Fibroblast of skin of left quadriceps (primary cell): Measurements from ENCODE around the gene NOD2.

Source experiments
- DNase-seq, 2 experiments: peaks; one replicate each; pipeline ENCODE4 v3.0.0-alpha.2; 2013; ENCODE audit warnings: low read depth in 2 of 2

NOD2 gene

DNA sequence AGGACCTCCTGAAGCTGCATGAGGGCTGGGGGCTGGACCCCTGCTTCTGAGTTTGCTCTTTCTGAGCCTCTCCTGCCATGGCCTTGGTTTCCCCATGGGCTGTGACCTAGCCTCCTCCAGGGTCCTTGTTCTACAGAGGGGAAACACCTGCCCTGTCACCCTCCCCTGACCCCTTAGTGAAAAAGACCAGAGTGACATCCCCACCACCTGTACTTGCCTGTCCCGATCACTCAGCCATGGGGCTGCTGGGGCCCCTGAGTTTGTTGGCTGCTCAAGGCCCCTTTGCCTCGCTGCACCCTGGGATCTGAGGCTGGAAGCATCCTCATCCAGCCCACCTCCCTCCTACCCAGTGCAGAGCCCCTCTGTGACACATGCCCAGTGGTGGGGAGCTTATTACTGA lies 800 bp downstream of the NOD2 start:
- no peak for DNase-seq

DNA sequence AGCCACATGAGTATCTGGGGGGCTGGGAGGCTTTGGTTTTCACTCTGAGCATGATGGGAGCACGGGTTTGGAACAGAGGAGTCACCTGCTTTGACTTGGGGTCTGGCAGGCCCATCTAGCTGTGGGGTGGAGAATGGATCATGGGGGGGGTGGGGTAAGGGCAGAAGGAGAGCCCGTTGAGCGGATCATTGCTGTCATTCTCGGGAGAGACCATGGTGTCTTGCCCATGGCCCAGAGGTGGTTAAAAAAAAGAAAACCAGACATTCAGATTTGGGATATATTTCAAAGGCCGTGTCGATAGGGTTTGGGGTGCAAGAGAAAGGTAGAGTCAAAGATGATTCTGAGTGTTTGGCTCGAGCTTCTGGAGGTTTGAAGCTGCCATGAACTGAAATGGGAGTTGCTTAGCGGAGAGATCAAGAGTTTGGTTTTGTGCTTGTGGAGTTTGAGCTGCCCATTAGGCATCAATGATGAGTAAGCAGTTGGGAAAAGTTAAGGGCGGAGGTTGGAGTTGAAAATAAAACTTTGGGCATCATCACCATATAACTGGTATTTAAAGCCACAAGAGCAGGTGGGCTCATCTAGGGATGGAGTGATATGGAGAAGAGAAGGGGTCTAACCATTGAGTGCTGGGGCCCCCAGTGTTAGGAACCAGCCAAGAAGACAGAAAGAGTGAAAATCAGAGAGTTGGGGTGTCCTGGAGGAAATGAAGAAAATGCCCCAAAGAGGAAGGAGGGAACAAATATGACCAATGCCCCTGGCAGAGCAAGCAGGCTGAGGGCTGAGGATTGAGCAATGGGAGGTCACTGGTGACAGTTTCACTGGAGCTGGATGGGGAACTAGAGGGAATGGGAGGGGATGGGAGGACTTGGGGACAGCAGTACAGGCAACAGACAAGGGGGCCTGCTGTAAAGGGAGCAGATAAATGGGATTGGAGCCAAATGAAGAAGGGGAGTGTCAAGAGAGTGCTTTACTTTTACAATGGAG lies 1.9 kb downstream of the NOD2 start:
- no peak for DNase-seq

DNA sequence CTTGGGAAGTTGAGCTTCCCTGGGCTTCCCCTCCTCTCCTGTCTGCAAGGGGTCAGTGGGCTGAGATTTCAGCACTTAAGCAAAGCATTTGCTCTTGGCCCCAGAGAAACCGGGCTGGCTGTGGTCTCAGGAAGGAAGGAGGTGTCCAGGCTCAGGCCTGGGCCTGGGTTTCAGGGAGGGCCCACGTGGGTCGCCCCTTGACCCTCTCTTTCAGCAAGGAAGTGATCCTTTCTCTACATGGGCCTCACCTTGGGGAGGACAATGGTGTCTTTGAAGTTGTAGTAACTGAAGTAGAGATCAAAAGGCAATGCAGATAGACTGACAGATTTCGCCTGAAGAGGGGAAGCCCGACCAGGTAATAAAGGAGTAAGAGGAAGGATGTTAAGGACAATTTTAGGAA lies 2.7 kb downstream of the NOD2 start:
- no peak for DNase-seq

DNA sequence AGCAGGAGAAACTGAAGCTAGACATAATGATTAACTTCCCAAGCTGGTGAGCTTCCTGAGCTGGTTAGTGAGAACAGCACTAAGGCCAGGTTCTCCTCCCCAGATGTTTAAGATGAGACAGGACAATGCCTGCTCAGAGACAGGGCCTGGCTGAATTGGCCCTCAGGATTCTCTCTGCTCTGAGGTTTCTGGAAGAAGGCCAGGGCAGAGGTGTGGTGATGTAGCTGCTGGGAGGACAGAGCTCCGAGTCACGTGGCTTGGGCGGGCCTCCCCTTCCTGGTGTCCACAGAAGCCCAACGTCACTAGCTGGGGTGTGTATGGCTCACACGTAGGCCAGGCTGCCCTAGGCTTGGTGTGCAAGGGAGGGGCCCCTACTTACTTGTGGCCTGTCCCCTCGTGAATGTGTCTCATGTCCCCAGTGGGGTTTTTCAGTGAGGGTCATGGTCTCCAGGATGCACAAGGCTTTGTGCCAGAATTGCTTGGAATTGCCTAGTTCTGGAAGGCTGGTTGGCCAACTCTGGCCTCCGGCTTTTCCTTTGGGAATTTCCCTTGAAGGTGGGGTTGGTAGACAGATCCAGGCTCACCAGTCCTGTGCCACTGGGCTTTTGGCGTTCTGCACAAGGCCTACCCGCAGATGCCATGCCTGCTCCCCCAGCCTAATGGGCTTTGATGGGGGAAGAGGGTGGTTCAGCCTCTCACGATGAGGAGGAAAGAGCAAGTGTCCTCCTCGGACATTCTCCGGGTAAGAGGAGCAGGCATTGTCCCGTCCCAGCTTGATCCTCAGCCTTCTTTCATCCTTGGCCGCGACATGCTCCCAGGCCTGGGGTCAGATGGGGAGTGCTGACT lies 3.4 kb downstream of the NOD2 start:
- DNase-seq = no peak

DNA sequence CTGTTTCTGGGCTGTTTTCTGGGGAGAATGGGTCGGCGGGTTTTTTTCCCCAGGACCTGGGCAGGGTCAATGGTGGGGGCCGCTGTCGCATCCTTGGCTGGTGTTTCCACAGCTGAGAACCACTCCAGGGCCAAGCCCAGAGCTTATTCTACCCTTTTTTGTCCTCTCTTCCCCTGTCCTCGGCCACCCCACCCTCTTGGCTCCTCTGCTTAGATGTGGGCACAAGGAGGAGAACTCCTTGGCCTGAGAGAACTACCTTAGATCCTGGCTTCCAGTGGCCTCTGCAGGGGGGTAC lies 4.0 kb downstream of the NOD2 start:
- DNase-seq = no peak

DNA sequence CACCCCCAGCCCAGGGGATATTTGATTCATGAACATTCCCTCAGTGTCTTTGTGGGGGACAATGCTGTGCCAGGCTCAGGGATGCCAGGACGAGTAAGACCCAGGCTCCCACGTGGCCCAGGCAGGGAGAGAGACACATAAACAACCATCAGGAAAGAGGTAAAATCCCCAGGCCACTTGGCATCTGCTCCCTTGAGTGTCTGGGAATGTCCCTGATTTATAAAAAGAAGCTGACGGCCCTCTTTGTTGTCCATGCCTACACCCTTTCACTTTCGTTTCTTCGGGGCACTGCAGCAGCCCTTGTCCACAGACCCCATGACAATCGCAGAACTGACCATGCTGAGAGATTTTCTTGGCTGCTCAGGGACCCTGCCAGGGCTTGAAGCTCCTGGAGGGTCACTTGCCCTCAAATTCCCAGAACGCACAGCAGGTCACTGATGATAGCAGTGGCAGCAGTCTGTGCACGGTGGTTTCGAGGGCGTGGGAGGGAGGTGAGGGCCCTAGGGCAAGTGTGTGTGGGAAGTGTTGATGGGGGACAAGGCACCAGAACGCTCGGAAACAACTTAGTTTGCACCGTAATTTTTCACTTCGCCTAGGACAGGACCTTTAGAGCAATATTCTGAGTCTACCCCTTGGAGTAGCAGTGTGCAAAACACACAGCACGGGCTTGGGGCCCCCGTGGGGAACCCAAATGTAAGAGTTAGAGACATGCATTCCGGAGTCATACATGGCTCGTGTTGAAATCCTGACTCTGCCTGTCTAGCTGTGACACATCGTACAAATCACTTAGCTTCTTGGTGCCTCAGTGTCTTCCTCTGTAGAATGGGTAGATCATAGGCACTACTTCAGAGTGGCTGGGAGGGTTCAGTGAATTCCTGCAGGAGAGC lies 4.7 kb downstream of the NOD2 start:
- DNase-seq = no peak

DNA sequence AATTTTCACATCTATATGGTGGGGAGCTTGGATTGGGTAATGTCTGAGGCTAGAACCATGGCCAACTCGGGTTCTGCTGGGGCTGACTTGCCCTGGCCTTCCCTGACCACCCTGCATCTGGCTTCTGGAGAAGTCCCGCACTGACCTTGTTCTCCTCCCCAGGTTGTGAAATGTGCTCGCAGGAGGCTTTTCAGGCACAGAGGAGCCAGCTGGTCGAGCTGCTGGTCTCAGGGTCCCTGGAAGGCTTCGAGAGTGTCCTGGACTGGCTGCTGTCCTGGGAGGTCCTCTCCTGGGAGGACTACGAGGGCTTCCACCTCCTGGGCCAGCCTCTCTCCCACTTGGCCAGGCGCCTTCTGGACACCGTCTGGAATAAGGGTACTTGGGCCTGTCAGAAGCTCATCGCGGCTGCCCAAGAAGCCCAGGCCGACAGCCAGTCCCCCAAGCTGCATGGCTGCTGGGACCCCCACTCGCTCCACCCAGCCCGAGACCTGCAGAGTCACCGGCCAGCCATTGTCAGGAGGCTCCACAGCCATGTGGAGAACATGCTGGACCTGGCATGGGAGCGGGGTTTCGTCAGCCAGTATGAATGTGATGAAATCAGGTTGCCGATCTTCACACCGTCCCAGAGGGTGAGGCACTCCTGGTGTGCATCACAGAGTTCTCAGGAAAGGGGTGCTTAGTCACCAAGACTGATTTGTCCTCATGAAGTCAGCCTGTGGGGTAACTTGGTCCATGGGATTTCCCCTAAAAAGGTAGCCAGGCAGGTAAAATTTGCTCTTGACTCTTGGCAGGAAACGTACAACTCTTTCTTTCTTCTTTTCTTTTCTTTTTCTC lies 6.1 kb downstream of the NOD2 start:
- no peak for DNase-seq

DNA sequence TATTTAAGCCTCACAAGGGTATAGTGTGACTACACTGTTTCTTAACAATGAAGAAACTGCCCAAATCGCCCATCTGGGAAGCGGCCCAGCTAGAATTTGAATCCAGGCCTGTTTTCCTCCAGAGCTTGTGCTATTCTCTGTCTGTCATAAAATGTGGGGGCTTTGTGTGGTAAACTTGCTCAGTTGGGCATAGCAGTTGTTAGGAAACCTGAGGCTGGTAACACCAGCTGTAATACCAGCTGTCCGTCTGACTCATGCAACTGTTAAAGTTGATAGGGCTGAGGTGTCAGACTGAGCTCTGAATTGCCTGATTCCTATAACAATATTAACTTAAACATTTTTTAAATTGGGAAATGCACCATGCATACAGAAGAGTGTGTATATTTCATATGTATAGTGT lies 9.3 kb downstream of the NOD2 start:
- DNase-seq = no peak

DNA sequence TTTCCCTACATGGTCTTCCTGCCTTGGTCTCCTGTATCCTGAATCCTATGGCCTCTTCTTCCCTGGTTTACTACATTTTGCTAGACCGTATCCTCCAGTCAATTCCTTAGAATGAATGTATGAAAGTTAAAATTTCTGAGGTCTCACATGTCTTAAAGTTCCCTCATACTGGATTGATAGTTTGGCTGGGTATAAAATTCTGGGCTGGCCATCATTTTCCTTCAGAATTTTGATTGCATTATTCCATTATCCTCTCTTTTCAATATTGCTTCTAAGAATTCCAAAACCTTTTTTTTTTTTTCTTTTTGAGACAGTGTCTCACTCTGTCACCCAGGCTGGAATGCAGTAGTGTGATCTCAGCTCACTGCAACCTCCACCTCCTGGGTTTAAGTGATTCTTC lies 10.8 kb downstream of the NOD2 start:
- DNase-seq = no peak

DNA sequence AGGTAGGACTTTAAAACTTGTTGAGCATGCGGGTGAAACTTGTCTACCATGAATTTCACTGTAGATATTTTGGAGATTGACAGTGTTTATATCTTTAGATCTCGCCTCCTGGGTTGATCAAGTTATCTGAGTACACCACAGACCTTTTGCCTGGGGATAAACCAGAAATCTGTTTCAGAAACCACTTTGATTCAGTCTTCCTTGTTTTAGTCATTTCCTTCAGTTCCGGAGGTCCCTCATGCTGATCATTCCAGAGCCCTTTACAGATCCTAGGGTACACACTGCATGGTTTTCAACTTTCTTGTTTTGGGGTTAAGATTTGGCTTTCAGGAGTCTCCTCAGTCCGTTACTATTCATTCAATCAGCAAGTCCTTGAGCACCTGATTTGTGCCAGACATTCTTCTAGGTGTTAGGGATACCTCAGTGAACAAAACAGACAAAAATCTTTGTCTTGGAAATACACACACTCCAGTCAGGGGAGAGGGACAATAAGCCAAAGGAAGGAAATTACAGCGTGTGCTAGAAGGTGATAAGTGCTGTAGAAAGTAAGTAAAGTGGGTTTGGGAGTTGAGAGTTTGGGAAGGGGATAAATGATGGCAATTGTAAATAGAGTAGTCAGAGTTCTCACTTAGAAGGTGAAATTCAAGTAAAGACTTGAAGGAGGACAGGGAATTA lies 12.2 kb downstream of the NOD2 start:
- DNase-seq = no peak

DNA sequence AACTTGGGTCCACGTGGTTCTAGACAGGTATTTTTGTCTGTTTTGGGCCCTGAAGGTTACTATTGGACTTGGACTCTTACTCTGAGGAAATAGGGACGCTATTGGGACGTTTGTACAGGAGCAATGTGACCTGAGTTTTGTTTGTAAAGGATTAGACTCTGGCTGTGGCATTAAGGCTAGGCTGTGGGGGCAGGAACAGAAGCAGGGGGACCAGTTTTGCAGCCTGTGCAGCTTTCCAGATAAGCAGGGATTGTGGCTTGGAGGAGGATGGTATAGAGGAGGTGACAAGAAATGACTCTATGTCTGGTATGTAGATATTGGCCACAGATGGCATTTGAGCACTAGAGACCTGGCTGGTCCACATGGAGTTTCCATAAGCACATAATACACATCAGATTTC lies 12.8 kb downstream of the NOD2 start:
- no peak for DNase-seq

DNA sequence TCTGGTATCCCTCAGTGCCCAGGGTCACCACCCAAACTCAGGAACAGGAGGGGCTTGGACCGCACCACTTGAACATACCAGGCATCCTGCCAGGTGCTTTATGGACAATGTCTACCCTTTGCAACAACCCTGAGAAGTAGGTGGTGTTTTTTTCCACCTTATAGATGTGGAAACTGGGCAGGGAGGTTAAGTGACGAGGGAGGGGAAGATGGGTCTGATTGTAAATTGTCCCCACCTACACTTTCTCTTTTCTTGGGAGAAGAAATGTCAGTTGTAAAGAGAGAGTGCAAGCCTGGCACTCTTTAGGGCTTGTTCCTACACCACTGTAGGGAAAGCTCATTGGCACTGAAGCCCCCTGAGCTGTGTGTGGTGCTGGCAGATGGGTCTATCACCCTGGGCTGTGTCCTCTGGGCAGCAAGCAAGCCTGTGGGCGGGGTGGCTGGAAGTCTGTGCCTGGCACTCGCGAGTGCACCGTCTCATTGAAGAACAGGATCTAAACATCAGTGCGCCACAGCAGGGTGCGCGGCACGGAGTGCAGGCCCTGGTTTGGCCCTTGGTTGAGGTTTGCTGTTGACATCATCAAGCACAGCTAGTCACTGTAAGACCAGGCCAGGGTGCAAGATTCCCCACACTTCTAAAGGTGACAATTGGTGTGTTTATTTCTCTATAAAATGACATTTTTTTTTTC lies 15.1 kb downstream of the NOD2 start:
- DNase-seq = no peak

DNA sequence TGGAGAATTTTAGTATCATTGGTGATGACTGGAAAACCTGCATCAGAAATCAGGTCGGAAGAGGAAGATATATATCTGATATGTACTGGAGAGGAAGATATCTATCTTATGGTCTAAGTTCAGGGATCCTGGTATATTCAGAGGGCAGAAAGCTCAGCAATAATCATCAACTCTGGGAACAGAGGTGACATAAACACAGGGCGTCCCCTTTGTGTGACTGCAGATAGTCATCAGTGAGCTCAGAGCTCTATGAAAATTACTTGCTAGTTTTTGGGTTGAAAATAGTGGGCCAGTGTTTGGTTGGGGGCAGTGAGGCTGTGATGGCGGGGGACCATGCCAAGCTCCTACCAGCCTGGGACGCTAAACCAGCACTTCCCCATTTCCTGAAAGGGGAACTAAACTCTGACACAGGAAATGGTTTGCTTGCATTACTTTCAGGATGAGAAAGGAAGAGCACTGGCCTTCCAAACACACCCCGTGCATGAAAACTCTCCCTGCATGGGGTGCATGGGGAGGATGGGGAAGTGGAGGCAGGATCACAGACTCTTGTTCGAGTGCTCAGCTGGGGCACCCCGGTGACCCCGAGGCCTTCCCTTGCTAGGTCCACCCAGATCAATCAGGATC lies 15.8 kb downstream of the NOD2 start:
- no peak for DNase-seq

DNA sequence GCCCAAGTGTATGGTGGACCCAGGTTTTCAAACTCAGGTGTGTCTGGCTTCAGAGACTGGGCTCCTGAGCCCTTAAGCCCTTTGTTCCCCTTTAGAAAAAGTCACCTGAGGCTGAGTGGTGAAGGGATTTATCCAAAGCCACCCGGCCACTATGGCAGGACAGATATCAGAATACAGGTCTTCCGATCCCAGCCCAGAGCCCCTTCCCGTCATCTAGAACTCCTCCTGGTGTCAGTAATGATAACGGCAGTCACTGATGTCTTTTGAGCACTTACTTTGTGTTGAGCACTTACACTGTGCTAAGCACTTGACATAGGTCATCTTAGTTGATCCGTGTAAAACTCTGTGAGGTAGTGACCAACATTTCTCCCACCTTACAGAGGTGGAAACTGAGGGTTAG lies 16.6 kb downstream of the NOD2 start:
- DNase-seq = no peak

DNA sequence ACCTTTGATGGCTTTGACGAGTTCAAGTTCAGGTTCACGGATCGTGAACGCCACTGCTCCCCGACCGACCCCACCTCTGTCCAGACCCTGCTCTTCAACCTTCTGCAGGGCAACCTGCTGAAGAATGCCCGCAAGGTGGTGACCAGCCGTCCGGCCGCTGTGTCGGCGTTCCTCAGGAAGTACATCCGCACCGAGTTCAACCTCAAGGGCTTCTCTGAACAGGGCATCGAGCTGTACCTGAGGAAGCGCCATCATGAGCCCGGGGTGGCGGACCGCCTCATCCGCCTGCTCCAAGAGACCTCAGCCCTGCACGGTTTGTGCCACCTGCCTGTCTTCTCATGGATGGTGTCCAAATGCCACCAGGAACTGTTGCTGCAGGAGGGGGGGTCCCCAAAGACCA lies 17.6 kb downstream of the NOD2 start:
- DNase-seq = no peak

DNA sequence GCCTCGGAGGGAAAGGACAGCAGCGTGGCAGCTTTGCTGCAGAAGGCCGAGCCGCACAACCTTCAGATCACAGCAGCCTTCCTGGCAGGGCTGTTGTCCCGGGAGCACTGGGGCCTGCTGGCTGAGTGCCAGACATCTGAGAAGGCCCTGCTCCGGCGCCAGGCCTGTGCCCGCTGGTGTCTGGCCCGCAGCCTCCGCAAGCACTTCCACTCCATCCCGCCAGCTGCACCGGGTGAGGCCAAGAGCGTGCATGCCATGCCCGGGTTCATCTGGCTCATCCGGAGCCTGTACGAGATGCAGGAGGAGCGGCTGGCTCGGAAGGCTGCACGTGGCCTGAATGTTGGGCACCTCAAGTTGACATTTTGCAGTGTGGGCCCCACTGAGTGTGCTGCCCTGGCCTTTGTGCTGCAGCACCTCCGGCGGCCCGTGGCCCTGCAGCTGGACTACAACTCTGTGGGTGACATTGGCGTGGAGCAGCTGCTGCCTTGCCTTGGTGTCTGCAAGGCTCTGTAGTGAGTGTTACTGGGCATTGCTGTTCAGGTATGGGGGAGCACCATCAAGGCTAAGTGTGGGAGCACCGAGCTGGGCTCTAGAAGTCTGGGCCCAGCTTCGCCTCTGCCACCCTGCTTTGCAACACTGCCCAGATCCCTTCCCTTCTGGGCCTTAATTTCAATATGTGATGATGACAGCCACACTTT lies 18.6 kb downstream of the NOD2 start:
- DNase-seq = no peak

DNA sequence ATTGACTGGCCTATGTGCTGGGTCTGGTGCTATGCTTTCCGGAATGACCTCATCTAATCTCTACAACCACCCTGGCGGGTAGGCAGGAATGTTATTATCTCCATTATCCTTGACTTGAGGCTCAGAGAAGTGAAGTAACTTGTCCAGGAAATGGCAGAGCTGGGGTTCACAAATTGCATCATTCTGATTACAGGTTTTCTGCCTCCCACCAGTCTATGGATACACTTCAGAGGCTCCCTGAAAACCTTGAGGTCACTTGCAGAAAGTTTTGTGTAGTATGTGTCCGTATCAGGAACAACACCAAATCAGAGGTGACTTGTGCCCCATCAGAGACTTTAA lies 19.1 kb downstream of the NOD2 start:
- no peak for DNase-seq

DNA sequence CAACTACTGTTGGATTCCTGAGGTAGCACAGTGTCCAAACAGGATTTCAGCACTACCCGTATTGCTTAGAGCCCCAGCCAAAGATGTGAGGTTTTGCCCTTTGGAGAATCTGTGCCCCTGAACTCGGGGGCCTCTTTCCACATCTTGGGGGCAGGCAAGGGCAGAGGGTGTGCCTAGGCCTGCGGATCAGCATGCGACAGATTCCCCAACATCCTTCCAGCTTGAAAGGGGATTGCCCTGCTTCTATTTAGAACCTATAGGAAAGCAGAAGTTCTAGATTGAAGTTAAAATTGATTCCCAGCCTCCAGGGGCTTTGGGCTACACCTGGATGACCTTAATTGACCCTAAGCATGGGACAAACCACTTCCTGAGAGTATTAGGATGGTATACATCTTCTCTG lies 19.6 kb downstream of the NOD2 start:
- DNase-seq = no peak

DNA sequence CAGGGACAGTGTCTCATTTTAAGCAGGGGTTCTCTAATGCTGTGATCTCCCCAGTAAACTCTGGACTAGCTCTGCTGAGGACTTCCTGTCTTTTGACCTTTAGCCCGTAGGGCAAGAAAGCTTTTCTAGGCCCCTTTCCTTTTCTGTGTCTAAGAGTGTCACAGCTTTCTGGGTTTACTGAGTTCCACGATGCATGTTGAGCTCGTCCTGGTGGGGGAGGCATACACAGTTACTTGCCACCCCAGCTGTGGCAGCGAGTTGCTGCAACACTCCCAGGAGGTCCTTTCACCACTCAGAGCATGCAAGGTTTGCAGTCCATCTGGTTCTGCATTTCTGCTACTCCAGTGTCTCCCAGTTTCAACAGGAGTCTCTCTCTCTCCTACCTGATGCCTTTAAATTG lies 23.7 kb downstream of the NOD2 start:
- DNase-seq = no peak
